Thyroid gland (tissue), 4 donors: ENCODE results near the gene PET117.

Source experiments
- POLR2A ChIP-seq, 2 donors: fragments of 450-650 bp; IDR thresholded peaks; one replicate each; pipeline ENCODE4 v1.6.1; 2017; ENCODE audit warnings: antibody characterized with exemption in 2 of 2, mild to moderate bottlenecking in 2 of 2, moderate library complexity in 1 of 2
- TF ChIP-seq, protein P1 (sequence below), 6 experiments: fragments of 200-600 bp in 3 of 6; fragments of 450-650 bp in 3 of 6; sonication (generic) in 3 of 6; IDR thresholded peaks; one replicate each; pipeline ENCODE4 v1.5.1; 2016 to 2019; ENCODE audit warnings: antibody characterized with exemption in 6 of 6, mild to moderate bottlenecking in 2 of 6, inconsistent platforms in 1 of 6, moderate library complexity in 1 of 6

DNA sequence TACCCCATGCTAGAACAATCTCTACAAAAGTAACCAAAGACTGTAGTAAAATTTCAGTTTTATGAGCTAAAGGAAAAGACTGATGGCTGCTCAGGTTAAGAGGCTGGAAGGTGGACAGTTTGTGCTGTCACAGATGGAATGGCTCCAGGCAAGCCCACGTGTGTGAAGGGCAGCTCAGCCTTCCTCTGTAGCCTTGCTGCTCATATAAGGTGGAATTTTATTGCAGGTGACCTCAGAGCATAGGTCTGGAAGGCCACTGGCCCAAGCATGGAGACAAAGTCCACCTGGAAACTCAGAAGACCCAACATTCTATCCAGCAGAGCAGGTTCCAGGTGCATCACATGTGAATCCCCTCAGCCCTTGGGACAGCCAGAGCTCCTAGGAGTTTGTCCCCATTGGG lies 53.6 kb downstream of the PET117 start:
- no peak for TF ChIP-seq POLR2A (IDR thresholded peaks at IDR 0.05)
- TF ChIP-seq, protein P1, sequence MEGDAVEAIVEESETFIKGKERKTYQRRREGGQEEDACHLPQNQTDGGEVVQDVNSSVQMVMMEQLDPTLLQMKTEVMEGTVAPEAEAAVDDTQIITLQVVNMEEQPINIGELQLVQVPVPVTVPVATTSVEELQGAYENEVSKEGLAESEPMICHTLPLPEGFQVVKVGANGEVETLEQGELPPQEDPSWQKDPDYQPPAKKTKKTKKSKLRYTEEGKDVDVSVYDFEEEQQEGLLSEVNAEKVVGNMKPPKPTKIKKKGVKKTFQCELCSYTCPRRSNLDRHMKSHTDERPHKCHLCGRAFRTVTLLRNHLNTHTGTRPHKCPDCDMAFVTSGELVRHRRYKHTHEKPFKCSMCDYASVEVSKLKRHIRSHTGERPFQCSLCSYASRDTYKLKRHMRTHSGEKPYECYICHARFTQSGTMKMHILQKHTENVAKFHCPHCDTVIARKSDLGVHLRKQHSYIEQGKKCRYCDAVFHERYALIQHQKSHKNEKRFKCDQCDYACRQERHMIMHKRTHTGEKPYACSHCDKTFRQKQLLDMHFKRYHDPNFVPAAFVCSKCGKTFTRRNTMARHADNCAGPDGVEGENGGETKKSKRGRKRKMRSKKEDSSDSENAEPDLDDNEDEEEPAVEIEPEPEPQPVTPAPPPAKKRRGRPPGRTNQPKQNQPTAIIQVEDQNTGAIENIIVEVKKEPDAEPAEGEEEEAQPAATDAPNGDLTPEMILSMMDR (IDR thresholded peaks at IDR 0.05), result no peak
